GM19023 (cell line): ENCODE data around the gene SMARCD2.
A peak's percentile ranks its signal among the peaks of the same experiment; 100 is the strongest.
"Not testable (repeated sequence)": the region's sequence is repeated elsewhere in the genome, so short reads cannot be mapped to it uniquely, and the experiment has no call there.

Source experiments
- ATAC-seq: cut with Tn5 transposase; IDR thresholded peaks from one replicate; pipeline ENCODE4 v1.9.1; 2021; ENCODE audit warnings: mild to moderate bottlenecking, moderate library complexity; ENCODE audit not compliant: unreplicated experiment

SMARCD2 gene

DNA sequence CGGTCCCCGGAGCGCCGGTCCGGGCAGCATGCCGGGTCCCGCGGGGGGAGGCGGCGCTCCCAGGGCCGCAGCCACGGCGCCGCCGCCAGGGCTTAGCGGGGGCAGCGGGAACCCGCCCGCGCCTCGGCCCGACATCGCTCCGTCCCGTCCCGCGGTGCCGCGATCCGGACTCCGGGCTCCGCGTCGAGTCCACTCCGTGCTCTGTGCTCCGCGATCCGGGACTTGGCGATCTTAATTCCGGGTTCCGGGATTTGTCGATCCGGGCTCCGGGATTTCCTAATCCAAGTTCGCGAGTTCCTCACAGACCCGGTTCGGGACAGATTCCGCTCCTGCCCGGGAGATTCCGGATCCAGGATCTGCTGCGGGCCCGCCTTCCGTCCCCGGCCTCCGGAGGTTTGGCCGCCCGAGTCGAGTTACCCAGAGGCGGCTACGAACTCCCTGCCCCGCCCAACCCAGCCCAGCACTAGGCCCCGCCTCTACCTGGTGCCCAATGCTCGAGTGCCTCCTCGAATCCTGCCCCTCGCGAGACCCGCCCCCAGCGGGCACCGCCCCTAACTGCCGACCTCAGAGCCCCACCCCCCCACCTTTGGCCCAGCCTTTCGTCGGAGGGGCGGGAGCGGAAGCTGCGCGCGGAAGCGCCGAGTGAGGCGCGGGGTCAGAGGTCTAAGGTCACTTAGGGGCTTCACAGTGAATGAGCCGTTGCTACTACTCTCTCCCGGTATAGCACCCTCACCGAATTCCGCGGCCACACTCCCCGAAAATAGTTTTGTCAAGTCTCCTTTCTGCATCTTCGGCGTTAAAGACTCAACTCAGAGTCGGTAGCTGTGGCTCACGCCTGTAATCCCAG is at the start of gene SMARCD2:
Gene SMARCD2 (minus strand): TSS at position 146 of the 847 bp plus-strand sequence. CDS start 11 bp downstream, at position 135.
- ATAC-seq: peak; percentile 87

DNA sequence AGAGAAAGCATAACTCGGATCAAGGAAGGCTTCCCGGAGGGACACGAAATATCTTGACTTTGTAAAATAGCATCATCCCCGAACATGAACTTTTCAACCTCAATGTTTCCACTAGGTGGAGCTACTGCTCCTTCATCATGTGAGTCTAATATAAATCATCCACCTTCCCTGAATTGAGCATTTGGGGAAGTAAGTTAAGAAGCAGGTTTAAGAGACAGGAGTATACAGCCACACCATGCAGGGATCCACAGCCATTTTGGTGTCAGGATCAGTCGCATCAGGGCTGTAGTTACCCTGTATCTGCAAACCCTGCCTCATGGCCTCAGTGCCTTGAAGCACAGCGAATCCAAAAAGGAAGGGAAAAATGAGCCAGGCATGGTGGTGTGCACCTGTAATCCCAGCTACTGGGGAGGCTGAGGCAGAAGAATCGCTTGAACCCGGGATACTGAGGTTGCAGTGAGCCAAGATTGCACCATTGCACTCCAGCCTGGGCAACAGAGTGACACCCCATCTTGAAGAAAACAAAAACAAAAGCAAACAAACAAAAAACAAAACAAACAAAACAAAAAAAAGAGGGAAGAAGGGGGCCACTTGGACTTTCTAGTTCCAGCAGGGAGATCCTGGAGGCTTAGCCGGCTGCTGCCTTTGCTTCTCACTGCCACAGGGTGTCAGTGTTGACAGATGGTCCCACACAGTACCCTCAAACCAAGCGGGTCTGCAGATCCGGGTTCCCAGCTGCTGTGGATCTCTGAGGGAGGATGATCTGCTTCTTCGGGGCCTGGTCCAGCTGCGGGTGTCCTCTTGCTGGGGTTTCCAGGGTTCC is 46.8 kb upstream of the SMARCD2 start:
- not testable (repeated sequence) for ATAC-seq

DNA sequence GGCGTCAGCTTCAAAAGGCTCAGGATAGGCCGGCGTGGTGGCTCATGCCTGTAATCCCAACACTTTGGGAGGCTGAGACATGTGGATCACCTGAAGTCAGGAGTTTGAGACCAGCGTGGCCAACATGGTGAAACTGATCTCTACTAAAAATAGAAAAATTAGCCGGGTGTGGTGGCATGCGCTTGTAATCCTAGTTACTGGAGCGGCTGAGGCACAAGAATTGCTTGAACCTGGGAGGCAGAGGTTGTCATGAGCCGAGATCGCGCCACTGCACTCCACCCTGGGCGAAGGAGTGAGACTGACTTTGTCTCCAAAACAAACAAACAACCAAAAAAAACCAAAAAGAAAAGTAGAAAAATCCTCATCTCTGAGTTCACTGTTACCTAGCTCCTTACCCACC is 42.6 kb upstream of the SMARCD2 start:
- not testable (repeated sequence) for ATAC-seq

- ATAC-seq: not testable (repeated sequence)
Measured at GRCh38 chr17:63882626-63883126, 40.2 kb upstream of the SMARCD2 start.

DNA sequence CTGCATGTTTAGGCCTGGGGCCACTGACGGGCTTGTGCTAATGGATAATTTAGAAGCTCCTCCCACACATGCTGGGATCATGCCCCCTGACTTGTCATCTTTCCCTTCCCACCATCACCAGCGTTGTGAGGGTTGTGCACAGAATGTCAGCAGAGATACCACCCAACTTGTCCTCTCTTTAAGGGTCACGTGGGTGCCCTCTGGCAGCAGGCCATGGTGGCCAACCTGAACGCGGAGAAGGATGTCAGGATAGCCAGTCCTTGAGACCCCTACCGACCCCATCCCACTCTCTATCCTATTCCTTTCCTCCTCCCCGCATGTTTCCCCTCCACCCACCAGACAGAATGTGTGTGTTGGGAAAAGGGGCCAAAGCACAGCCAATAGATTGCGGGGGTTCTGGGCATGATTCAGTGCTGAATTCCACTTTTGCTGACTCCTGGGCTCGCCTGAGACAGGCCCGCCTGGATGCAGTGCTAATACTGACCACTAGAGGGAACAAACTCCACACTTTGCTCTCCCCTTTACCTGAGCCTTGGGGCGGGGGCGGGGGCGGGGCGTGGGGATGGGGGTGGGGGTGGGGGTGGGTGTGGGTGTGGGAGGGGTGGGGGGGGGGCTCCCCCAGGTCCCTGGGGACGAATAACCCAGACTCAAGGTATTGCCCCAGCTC is 39.6 kb upstream of the SMARCD2 start, which contains the start of gene GH2:
Gene GH2 (minus strand): TSS at position 10 of the 667 bp plus-strand sequence. CDS start 143 bp downstream, outside the sequence.
- no peak for ATAC-seq

DNA sequence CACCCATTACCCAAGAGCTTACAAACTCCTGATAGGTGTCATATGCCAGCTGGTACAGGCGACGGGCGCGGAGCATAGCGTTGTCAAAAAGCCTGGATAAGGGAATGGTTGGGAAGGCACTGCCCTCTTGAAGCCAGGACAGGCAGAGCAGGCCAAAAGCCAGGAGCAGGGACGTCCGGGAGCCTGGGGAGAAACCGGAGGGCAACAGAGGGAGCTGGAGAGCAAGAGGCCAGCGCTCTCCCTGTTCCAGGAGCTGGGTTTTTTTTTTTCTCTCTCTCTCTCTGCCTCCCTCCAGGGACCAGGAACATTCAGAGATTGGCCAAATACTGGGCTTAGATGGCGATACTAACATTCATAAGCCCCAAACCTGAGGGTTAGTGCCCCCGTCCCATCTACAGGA is 38.9 kb upstream of the SMARCD2 start:
- not testable (repeated sequence) for ATAC-seq

DNA sequence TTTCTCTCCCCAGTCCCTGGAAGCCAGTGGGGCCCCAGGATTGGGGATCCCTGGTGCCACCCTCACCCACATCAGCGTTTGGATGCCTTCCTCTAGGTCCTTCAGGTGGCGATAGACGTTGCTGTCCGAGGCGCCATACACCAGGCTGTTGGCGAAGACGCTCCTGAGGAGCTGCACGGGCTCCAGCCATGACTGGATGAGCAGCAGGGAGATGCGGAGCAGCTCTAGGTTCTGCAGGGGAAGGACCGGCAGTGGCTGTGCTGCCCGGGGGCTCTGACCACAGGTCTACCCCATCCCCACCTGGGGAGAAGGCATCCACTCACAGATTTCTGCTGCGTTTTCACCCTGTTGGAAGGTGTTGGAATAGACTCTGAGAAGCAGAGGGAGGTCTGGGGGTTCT is 38.2 kb upstream of the SMARCD2 start:
- ATAC-seq: no peak

DNA sequence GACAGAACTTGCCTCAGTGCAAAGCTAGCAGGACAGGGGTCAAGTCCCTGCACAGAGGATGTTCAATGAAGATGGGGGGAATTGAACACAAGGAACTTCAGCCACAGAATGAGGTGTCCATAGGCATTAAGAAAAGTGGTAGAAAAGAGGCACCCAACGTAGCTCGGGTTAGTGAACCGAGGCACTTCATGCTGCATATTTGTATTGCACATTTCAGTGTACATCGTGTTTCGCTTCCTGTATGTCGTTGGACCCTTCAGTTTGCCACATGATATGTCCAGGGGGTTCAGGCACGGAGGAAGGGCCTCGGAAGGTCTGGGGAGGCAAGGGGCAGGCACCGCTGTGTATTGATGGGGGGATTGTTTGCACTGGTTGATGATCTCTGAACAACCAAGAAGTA is 35.9 kb upstream of the SMARCD2 start:
- not testable (repeated sequence) for ATAC-seq

- not testable (repeated sequence) for ATAC-seq
Measured at GRCh38 chr17:63874693-63875092, 32.2 kb upstream of the SMARCD2 start.

- not testable (repeated sequence) for ATAC-seq
Measured at GRCh38 chr17:63874061-63874626, 31.7 kb upstream of the SMARCD2 start.

- ATAC-seq: not testable (repeated sequence)
Measured at GRCh38 chr17:63873577-63873976, 31.1 kb upstream of the SMARCD2 start, which contains the start of gene CSH2. Gene CSH2 (minus strand): TSS chr17:63873677. CDS start chr17:63873614, 63 bp downstream.

- not testable (repeated sequence) for ATAC-seq
Measured at GRCh38 chr17:63871646-63872365, 29.3 kb upstream of the SMARCD2 start.

DNA sequence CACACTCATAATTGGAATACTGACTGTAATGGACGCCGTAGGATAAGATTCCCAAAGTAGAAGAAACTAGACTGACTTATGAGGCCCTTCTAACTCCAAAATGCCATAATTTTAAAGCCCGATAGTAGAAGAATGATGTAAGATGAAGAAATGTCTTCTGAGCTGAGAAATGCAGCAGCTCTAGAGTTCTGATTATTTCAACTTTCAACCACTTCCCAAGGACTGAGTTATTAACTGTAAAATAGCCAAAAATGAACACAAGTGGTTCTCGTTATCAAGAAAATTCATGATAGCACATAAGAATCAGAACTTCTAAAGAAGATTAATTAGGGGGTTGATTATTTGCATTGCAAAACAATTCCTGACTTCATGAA is 27.8 kb upstream of the SMARCD2 start:
- not testable (repeated sequence) for ATAC-seq

- not testable (repeated sequence) for ATAC-seq
Measured at GRCh38 chr17:63869491-63870291, 27.2 kb upstream of the SMARCD2 start.

DNA sequence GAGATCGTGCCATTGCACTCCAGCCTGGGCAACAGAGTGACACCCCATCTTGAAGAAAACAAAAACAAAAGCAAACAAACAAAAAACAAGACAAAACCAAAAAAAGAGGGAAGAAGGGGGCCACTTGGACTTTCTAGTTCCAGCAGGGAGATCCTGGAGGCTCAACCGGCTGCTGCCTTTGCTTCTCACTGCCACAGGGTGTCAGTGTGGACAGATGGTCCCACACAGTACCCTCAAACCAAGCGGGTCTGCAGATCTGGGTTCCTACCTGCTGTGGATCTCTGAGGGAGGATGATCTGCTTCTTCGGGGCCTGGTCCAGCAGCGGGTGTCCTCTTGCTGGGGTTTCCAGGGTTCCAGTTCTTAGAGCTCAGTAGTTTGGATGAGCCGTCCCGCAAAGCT is 24.1 kb upstream of the SMARCD2 start:
- ATAC-seq: not testable (repeated sequence)

DNA sequence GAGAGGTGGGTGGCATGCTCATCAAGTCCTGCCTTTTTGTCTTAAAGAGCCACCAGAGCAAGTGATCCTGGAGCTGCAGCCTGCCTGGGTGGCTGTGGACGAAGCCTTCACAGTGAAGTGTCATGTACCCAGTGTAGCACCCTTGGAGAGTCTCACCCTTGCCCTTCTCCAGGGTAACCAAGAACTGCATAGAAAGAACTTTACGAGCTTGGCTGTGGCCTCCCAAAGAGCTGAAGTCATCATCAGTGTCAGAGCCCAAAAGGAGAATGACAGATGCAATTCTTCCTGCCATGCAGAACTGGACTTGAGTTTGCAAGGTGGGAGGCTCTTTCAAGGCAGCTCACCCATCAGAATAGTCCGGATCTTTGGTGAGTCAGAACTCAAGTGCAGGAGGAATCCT is 16.8 kb upstream of the SMARCD2 start:
- no peak for ATAC-seq

GRCh38 chr17:63856425-63856824 is 13.9 kb upstream of the SMARCD2 start:
- ATAC-seq: not testable (repeated sequence)

GRCh38 chr17:63855185-63855584 is 12.7 kb upstream of the SMARCD2 start:
- no peak for ATAC-seq

DNA sequence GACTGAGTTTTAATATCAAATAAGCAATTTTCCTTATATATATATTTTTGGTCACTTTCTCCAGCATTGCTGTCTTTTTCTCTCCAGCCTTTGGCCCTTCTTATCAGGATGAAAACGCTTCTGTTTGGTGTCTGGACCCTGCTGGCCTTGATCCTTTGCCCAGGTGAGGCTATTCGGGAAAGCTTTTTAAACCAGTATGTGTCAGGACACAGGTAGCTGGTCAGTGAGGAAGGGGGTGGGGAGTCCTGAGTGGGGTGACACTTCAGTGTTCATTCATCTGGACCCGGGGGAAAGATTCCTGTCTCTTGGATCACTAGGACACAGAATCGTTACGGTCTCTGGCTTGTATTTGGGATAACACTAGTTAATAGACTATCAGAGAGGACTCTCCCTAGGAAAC is 12.2 kb upstream of the SMARCD2 start:
- ATAC-seq: no peak
